ENCODE data around the gene CD99L2. TPM values are rescaled to one million over a fixed set of nuclear protein-coding genes. Genes with fewer than 3 reads are reported as not detected.

CD99L2 gene
- 14.2 and 15.0 TPM in 2 replicates for total RNA-seq

GRCh38 chrX:150898343-150899190 lies at the start of gene CD99L2:
TSS of gene CD99L2 (minus strand) at chrX:150898668. CDS start at chrX:150898588, 80 bp downstream.

Other genes starting within 250 kb of the CD99L2 start
- 17.3 and 17.4 TPM in 2 replicates for gene MTMR1, start 205.3 kb downstream of the CD99L2 start, total RNA-seq
- gene HMGB3, start 84.7 kb upstream of the CD99L2 start, total RNA-seq = 17.9 and 44.9 TPM in 2 replicates

All from hair follicular keratinocyte (primary cell).